Measurements from ENCODE around the gene FAM181B. TPM values are rescaled to one million over a fixed set of nuclear protein-coding genes. Genes with fewer than 3 reads are reported as not detected.
A peak's percentile ranks its signal among the peaks of the same experiment; 100 is the strongest.

The FAM181B gene
- total and polyA plus RNA-seq, 11 donors, result 0.06 to 0.35 (median 0.10) TPM; not detected in 3

DNA sequence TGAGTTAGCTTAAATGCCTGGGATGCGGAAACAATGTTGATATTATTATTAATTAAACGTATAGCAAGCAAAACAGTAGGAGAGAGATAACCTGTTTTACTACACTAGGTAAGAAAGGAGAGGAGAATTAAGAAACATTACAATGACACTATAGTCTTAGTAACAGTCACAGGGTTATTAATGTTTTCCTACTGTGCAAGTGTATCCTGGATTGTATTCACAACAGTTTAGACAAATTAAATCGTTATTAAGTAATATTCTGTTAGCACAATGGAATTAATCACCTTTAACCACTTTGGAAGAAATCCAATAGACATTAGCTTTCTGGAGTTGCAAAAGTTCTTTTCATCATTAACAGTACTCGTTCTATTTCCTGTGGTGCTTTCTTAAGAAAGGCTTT is 3.4 kb downstream of the FAM181B start:
- Histone ChIP-seq H3K27me3 (peaks cover 6 to 62% (median 26%) of the 10 kb centered on the region in 9 donors), H3K4me1 (peaks cover 0 to 16% (median 3%) of the 10 kb centered on the region in 12 donors), H3K9me3 (no peaks in the 10 kb centered on the region), H3K36me3 (no peaks in the 10 kb centered on the region), H3K27ac (no peak overlapping the region), H3K4me3 (no peak overlapping the region)
- 70 to 78% (median 75%) methylated on average over 4 of the region's 4 CpGs for WGBS, 4 donors
- ATAC-seq, result no peak
- no peak for DNase-seq
- TF ChIP-seq, protein P1, sequence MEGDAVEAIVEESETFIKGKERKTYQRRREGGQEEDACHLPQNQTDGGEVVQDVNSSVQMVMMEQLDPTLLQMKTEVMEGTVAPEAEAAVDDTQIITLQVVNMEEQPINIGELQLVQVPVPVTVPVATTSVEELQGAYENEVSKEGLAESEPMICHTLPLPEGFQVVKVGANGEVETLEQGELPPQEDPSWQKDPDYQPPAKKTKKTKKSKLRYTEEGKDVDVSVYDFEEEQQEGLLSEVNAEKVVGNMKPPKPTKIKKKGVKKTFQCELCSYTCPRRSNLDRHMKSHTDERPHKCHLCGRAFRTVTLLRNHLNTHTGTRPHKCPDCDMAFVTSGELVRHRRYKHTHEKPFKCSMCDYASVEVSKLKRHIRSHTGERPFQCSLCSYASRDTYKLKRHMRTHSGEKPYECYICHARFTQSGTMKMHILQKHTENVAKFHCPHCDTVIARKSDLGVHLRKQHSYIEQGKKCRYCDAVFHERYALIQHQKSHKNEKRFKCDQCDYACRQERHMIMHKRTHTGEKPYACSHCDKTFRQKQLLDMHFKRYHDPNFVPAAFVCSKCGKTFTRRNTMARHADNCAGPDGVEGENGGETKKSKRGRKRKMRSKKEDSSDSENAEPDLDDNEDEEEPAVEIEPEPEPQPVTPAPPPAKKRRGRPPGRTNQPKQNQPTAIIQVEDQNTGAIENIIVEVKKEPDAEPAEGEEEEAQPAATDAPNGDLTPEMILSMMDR (IDR thresholded peaks at IDR 0.05), result no peak
- no peak for TF ChIP-seq POLR2A (IDR thresholded peaks at IDR 0.05)
- intact Hi-C loops (cut with DNase I), result no loop called here

DNA sequence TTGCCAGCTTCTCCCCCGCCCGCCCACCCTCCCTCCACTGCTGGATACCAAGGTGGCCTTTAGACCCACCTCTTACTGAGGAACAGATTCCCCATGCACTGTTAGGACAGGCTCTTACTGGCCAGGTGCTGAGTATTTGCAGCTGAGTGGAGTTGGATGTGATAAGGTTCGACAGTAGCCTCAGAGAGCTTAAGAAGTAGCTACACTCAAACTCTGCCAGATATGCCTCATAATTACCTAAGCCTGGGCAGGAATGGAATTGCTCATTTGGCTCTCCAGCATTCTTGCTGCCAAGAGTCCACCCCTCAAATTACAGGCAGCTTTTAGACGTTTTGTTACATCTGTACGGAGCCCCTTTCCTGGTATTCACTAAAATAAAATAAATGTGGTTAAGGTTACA is 9.6 kb downstream of the FAM181B start:
- 43 to 69% (median 61%) methylated on average over 3 to 5 of the region's 5 CpGs for WGBS, 4 donors
- peaks cover 0 to 8% (median 0%) of the 10 kb centered on the region in 9 donors for H3K27me3 ChIP-seq
- H3K4me1 ChIP-seq, result peaks cover 0 to 9% (median 0%) of the 10 kb centered on the region in 12 donors
- DNase-seq (no peak), ATAC-seq (no peak)
- no peak overlapping the region for H3K27ac ChIP-seq
- no peak overlapping the region for H3K4me3 ChIP-seq
- TF ChIP-seq, protein P1 (IDR thresholded peaks at IDR 0.05), result no peak
- no peak for TF ChIP-seq POLR2A (IDR thresholded peaks at IDR 0.05)
- intact Hi-C loops (cut with DNase I), result loop anchor here in 2 of 10 donors (2.0 to 10.0 kb wide), 2 partner anchors 141 to 521 kb away; no protein-coding TSS in a partner anchor
- no peaks in the 10 kb centered on the region for H3K9me3 ChIP-seq
- H3K36me3 ChIP-seq, result no peaks in the 10 kb centered on the region

DNA sequence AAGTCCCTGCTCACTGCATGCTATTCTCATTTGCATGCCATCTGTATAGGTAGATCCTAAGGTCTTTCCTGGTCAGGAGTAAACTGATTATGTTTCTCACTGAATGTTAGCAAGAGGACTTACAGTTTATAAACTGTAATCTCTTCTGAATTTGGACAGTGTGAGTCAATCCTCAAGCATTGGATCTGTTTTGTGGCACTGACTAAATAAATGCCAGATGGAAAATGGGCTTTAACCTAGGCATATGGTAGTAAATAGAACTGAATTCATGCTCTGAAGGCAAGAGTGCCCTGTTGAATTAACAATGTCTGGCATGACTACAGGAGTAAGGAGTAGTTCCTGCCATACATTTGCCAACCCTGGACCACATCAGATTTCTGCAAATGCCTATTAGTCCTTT is 11.4 kb downstream of the FAM181B start:
- peaks cover 0 to 5% (median 0%) of the 10 kb centered on the region in 9 donors for H3K27me3 ChIP-seq
- H3K9me3 ChIP-seq, result no peaks in the 10 kb centered on the region
- ATAC-seq (no peak), DNase-seq (no peak)
- H3K27ac ChIP-seq, result no peak overlapping the region
- TF ChIP-seq POLR2A (IDR thresholded peaks at IDR 0.05), result no peak
- TF ChIP-seq, protein P1 (IDR thresholded peaks at IDR 0.05), result no peak
- H3K4me1 ChIP-seq, result peaks cover 0 to 18% (median 4%) of the 10 kb centered on the region in 12 donors
- no peak overlapping the region for H3K4me3 ChIP-seq
- intact Hi-C loops (cut with DNase I), result loop anchor here in 1 of 10 donors (10.0 kb wide), 1 partner anchor 523 kb away; no protein-coding TSS in a partner anchor
- H3K36me3 ChIP-seq, result no peaks in the 10 kb centered on the region

DNA sequence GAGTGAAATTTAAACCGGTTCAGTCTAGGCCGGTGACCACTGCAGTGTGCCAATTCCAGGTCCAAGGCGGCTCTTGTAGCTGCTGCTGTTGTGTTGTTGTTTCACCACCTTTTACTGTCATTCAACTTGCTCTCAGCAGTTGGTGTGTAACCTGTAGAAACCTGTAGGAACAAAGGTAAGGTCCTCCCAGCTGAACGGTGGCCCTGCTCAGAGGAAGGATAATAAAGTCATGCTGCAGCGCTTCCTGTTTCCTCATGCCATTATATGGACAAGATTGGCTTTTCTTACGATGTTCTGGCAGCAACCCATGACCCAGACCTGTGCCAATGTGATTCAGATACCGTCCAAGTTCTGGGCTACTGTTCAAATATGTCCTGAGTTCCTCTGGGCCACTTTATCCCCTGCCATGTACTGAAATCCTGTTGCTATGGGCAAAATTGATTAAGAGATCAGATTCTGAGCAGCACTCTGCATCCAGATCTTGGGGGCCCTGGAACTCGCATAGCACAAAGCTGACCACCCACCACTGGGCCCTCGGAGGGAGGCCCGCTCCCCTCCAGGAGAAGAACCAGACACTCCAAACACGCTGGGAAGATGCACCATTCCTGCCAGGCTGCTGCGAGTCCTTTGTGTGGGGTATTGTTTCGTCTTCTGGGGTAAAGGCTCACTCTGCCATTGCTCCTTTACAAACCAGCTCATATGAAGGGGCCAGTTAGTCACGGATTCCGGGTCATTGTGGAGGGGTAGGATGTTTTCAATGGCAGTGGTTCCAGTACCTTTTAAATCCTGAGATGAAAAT is 13.2 kb downstream of the FAM181B start:
- intact Hi-C loops (cut with DNase I), result loop anchor here in 1 of 10 donors (10.0 kb wide), 1 partner anchor 524 kb away; no protein-coding TSS in a partner anchor
- ATAC-seq (no peak), DNase-seq (no peak)
- Histone ChIP-seq H3K27ac (peak overlapping the region in 1 of 12 donors; percentile 19), H3K4me3 (no peak overlapping the region), H3K4me1 (peaks cover 0 to 18% (median 4%) of the 10 kb centered on the region in 12 donors), H3K27me3 (peaks cover 0 to 5% (median 0%) of the 10 kb centered on the region in 9 donors), H3K9me3 (no peaks in the 10 kb centered on the region), H3K36me3 (no peaks in the 10 kb centered on the region)
- 66 to 76% (median 73%) methylated on average over 14 to 15 of the region's 15 CpGs for WGBS, 4 donors
- TF ChIP-seq POLR2A (IDR thresholded peaks at IDR 0.05), result no peak
- TF ChIP-seq, protein P1 (IDR thresholded peaks at IDR 0.05), result no peak

All from heart left ventricle (tissue), 16 donors.